WTC11 (cell line): ENCODE data around the gene TRIM62. TPM values are rescaled to one million over a fixed set of nuclear protein-coding genes. Genes with fewer than 3 reads are reported as not detected.
A peak's percentile ranks its signal among the peaks of the same experiment; 100 is the strongest.

Source experiments
- ATF1 ChIP-seq: sonication (generic); formaldehyde crosslinking; IDR thresholded peaks from 2 replicates; pipeline ENCODE4 v1.8.1; 2023; ENCODE audit warnings: mild to moderate bottlenecking, moderate library complexity, missing genetic modification reagents
- ATF3 ChIP-seq: sonication (generic); formaldehyde crosslinking; conservative IDR thresholded peaks from 2 replicates; pipeline ENCODE4 v1.8.1; 2022; ENCODE audit warnings: mild to moderate bottlenecking, missing genetic modification reagents
- ATF6 ChIP-seq: sonication (generic); formaldehyde crosslinking; IDR thresholded peaks from 2 replicates; pipeline ENCODE4 v1.8.1; 2023; ENCODE audit warnings: mild to moderate bottlenecking, missing genetic modification reagents
- E2F5 ChIP-seq: sonication (generic); formaldehyde crosslinking; IDR thresholded peaks from 2 replicates; pipeline ENCODE4 v1.8.1; 2022; ENCODE audit warnings: mild to moderate bottlenecking, moderate library complexity, missing genetic modification reagents
- FOXK1 ChIP-seq: sonication (generic); formaldehyde crosslinking; IDR thresholded peaks from 2 replicates; pipeline ENCODE4 v1.8.0; 2022; ENCODE audit warnings: mild to moderate bottlenecking, moderate library complexity, missing genetic modification reagents
- MAX ChIP-seq: sonication (generic); formaldehyde crosslinking; IDR thresholded peaks from 2 replicates; pipeline ENCODE4 v1.8.0; 2022; ENCODE audit warnings: mild to moderate bottlenecking, missing genetic modification reagents
- NFE2L1 ChIP-seq: sonication (generic); formaldehyde crosslinking; IDR thresholded peaks from 2 replicates; pipeline ENCODE4 v1.8.1; 2023; ENCODE audit warnings: missing genetic modification reagents
- RELA ChIP-seq: sonication (generic); formaldehyde crosslinking; IDR thresholded peaks from 2 replicates; pipeline ENCODE4 v1.8.1; 2022; ENCODE audit warnings: missing genetic modification reagents, mild to moderate bottlenecking, borderline replicate concordance
- SMAD3 ChIP-seq: sonication (generic); formaldehyde crosslinking; IDR thresholded peaks from 2 replicates; pipeline ENCODE4 v1.8.0; 2022; ENCODE audit warnings: missing genetic modification reagents, mild to moderate bottlenecking, borderline replicate concordance
- SOX15 ChIP-seq: fragments of 250-450 bp; sonication (Bioruptor Pico); IDR thresholded peaks from 2 replicates; pipeline ENCODE4 v1.9.0; 2021; ENCODE audit warnings: mild to moderate bottlenecking
- SP1 ChIP-seq: sonication (generic); formaldehyde crosslinking; conservative IDR thresholded peaks from 2 replicates; pipeline ENCODE4 v1.8.1; 2022; ENCODE audit warnings: missing genetic modification reagents
- TCF7 ChIP-seq: sonication (generic); formaldehyde crosslinking; IDR thresholded peaks from 2 replicates; pipeline ENCODE4 v1.8.0; 2022; ENCODE audit warnings: mild to moderate bottlenecking, low read depth, missing genetic modification reagents, moderate library complexity
- ZBTB21 ChIP-seq: sonication (generic); formaldehyde crosslinking; IDR thresholded peaks from 2 replicates; pipeline ENCODE4 v1.8.1; 2023; ENCODE audit warnings: mild to moderate bottlenecking, missing genetic modification reagents, borderline replicate concordance
- ZNF263 ChIP-seq: sonication (generic); formaldehyde crosslinking; IDR thresholded peaks from 2 replicates; pipeline ENCODE4 v1.8.1; 2022; ENCODE audit warnings: low read depth, mild to moderate bottlenecking, moderate library complexity, missing genetic modification reagents
- ZSCAN18 ChIP-seq: fragments of 250-450 bp; sonication (Bioruptor Pico); IDR thresholded peaks from 2 replicates; pipeline ENCODE4 v2.1.2; 2022; ENCODE audit warnings: mild to moderate bottlenecking, moderate library complexity
- total RNA-seq: library from RNA; stranded (reverse); gene quantifications from 3 replicates; pipeline ENCODE4 v1.2.3, GENCODE V29; 2021
- TF ChIP-seq, protein P1 (sequence below): sonication (generic); formaldehyde crosslinking; IDR thresholded peaks from 2 replicates; pipeline ENCODE4 v1.8.1; 2022; ENCODE audit warnings: missing genetic modification reagents, borderline replicate concordance
- TF ChIP-seq, protein P2 (sequence below): sonication (generic); formaldehyde crosslinking; IDR thresholded peaks from 2 replicates; pipeline ENCODE4 v1.8.0; 2022; ENCODE audit warnings: mild to moderate bottlenecking, missing genetic modification reagents
- TF ChIP-seq, protein P3 (sequence below): sonication (generic); formaldehyde crosslinking; IDR thresholded peaks from 2 replicates; pipeline ENCODE4 v1.8.1; 2023; ENCODE audit warnings: mild to moderate bottlenecking, missing genetic modification reagents

The TRIM62 gene
- total RNA-seq, 1 experiment from 2014 or later = 13.6 TPM

GRCh38 chr1:33180911-33181890 lies 642 bp downstream of the TRIM62 start (continued):
- TF ChIP-seq, protein P1, sequence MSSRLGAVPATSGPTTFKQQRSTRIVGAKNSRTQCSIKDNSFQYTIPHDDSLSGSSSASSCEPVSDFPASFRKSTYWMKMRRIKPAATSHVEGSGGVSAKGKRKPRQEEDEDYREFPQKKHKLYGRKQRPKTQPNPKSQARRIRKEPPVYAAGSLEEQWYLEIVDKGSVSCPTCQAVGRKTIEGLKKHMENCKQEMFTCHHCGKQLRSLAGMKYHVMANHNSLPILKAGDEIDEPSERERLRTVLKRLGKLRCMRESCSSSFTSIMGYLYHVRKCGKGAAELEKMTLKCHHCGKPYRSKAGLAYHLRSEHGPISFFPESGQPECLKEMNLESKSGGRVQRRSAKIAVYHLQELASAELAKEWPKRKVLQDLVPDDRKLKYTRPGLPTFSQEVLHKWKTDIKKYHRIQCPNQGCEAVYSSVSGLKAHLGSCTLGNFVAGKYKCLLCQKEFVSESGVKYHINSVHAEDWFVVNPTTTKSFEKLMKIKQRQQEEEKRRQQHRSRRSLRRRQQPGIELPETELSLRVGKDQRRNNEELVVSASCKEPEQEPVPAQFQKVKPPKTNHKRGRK (CRISPR knock-in tag) = no peak
- TF ChIP-seq, protein P2, sequence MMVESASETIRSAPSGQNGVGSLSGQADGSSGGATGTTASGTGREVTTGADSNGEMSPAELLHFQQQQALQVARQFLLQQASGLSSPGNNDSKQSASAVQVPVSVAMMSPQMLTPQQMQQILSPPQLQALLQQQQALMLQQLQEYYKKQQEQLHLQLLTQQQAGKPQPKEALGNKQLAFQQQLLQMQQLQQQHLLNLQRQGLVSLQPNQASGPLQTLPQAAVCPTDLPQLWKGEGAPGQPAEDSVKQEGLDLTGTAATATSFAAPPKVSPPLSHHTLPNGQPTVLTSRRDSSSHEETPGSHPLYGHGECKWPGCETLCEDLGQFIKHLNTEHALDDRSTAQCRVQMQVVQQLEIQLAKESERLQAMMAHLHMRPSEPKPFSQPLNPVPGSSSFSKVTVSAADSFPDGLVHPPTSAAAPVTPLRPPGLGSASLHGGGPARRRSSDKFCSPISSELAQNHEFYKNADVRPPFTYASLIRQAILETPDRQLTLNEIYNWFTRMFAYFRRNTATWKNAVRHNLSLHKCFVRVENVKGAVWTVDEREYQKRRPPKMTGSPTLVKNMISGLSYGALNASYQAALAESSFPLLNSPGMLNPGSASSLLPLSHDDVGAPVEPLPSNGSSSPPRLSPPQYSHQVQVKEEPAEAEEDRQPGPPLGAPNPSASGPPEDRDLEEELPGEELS (CRISPR knock-in tag) = peak; percentile 92
- 0 out of 2 replicates have a peak, but pooled peaks have one; percentile 22 for TF ChIP-seq TCF7 (CRISPR knock-in tag)
- TF ChIP-seq ATF1 (CRISPR knock-in tag) = peak; percentile 92
- peak; percentile 93 for TF ChIP-seq FOXK1 (CRISPR knock-in tag)
- TF ChIP-seq ZNF263 (CRISPR knock-in tag) = peak; percentile 76; the same call in 1 of the 2 replicates
- no peak for TF ChIP-seq ATF3 (CRISPR knock-in tag)
- TF ChIP-seq MAX (CRISPR knock-in tag) = peak; percentile 98
- TF ChIP-seq ATF6 (CRISPR knock-in tag) = no peak
- peak; percentile 86 for TF ChIP-seq ZBTB21 (CRISPR knock-in tag)
- TF ChIP-seq ZSCAN18 = no peak
- TF ChIP-seq SP1 (CRISPR knock-in tag) = peak; percentile 65
- TF ChIP-seq, protein P3, sequence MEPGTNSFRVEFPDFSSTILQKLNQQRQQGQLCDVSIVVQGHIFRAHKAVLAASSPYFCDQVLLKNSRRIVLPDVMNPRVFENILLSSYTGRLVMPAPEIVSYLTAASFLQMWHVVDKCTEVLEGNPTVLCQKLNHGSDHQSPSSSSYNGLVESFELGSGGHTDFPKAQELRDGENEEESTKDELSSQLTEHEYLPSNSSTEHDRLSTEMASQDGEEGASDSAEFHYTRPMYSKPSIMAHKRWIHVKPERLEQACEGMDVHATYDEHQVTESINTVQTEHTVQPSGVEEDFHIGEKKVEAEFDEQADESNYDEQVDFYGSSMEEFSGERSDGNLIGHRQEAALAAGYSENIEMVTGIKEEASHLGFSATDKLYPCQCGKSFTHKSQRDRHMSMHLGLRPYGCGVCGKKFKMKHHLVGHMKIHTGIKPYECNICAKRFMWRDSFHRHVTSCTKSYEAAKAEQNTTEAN (CRISPR knock-in tag) = no peak; the same call in 1 of the 2 replicates
- TF ChIP-seq SOX15 (CRISPR knock-in tag) = no peak
- TF ChIP-seq SMAD3 = peak; percentile 93
- peak; percentile 66; the same call in 1 of the 2 replicates for TF ChIP-seq E2F5 (CRISPR knock-in tag)
- peak; percentile 88; the same call in 1 of the 2 replicates for TF ChIP-seq NFE2L1 (CRISPR knock-in tag)
- TF ChIP-seq RELA = peak; percentile 89
